ENCODE measurements around the gene NUDT2. TPM values are rescaled to one million over a fixed set of nuclear protein-coding genes. Genes with fewer than 3 reads are reported as not detected.

The NUDT2 gene
- polyA plus RNA-seq, 1 donor from 2014 or later, result 62.6 TPM

DNA sequence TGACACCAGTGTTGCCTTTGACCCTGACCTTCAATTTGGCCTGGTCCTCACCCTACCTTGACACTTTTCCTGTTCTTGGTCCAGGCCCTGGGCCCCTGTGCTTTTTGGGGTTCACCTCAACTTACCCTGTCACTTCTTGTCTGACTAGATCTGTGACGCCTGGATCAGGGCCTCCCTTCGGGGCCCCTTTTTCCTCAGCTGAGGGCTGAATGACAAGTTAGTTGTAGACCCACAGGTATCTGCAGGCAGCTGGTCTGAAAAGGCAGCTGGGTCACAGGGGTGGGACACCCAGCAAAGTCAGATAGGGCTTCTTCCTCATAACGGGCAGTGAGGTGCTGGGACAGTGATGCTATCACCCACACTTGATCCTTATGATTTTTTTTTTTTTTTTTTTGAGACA is 57.3 kb downstream of the NUDT2 start:
- Histone ChIP-seq H3K9me3 (ENCODE audit: low read length) (no peaks in the 10 kb centered on the region), H3K9me2 (ENCODE audit: insufficient read depth, low read length) (no peaks in the 10 kb centered on the region), H2AFZ (ENCODE audit: low read depth, low read length) (no peak overlapping the region), H3F3A (ENCODE audit: insufficient read depth, low read length, poor library complexity, severe bottlenecking) (no peaks in the 10 kb centered on the region), H3K4me3 (ENCODE audit: low read length) (no peak overlapping the region), H3K79me2 (replicated peaks; ENCODE audit: insufficient read depth, low read length) (no peaks in the 10 kb centered on the region), H3K27me3 (ENCODE audit: insufficient read depth, low read depth, low read length) (no peaks in the 10 kb centered on the region), H3K36me3 (ENCODE audit: insufficient read depth, low read length) (no peaks in the 10 kb centered on the region), H3K27ac (ENCODE audit: low read length) (no peak overlapping the region), H3K4me2 (ENCODE audit: low read length) (no peak overlapping the region), H4K20me1 (ENCODE audit: insufficient read depth) (no peaks in the 10 kb centered on the region), H3K9ac (ENCODE audit: low read length) (no peak overlapping the region)
- TF ChIP-seq, protein P1, sequence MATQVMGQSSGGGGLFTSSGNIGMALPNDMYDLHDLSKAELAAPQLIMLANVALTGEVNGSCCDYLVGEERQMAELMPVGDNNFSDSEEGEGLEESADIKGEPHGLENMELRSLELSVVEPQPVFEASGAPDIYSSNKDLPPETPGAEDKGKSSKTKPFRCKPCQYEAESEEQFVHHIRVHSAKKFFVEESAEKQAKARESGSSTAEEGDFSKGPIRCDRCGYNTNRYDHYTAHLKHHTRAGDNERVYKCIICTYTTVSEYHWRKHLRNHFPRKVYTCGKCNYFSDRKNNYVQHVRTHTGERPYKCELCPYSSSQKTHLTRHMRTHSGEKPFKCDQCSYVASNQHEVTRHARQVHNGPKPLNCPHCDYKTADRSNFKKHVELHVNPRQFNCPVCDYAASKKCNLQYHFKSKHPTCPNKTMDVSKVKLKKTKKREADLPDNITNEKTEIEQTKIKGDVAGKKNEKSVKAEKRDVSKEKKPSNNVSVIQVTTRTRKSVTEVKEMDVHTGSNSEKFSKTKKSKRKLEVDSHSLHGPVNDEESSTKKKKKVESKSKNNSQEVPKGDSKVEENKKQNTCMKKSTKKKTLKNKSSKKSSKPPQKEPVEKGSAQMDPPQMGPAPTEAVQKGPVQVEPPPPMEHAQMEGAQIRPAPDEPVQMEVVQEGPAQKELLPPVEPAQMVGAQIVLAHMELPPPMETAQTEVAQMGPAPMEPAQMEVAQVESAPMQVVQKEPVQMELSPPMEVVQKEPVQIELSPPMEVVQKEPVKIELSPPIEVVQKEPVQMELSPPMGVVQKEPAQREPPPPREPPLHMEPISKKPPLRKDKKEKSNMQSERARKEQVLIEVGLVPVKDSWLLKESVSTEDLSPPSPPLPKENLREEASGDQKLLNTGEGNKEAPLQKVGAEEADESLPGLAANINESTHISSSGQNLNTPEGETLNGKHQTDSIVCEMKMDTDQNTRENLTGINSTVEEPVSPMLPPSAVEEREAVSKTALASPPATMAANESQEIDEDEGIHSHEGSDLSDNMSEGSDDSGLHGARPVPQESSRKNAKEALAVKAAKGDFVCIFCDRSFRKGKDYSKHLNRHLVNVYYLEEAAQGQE (IDR thresholded peaks at IDR 0.05; ENCODE audit: borderline replicate concordance), result no peak
- TF ChIP-seq EZH2 (IDR thresholded peaks at IDR 0.05; ENCODE audit: borderline replicate concordance, insufficient read depth, low read length, poor library complexity, severe bottlenecking) (no peak), SMC3 (conservative IDR thresholded peaks at IDR 0.05; ENCODE audit: poor library complexity) (no peak), TAF1 (IDR thresholded peaks at IDR 0.05; ENCODE audit: low read depth) (no peak), MXI1 (conservative IDR thresholded peaks at IDR 0.05; ENCODE audit: poor library complexity, severe bottlenecking) (no peak), RAD21 (conservative IDR thresholded peaks at IDR 0.05) (no peak)

DNA sequence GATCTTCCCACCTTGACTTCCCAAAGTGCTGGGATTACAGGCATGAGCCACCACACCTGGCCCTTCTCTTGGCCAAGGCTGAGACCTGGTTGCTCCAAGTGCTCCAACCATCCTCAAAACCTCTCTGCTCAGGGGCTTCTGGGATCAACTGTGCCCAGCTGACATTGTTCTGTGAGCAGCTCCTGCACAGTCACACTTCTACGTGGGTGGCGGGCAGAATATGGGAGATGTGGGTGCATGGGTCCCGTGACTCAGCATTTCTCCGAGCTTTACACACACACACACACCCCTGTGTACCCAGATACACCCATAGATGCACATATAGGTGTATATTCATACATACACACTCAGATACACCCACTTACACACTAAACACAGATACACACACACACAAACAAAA is 57.9 kb downstream of the NUDT2 start:
- Histone ChIP-seq H3K9me3 (ENCODE audit: low read length) (no peaks in the 10 kb centered on the region), H3K27me3 (ENCODE audit: insufficient read depth, low read depth, low read length) (no peaks in the 10 kb centered on the region), H3K4me2 (ENCODE audit: low read length) (no peak overlapping the region), H3F3A (ENCODE audit: insufficient read depth, low read length, poor library complexity, severe bottlenecking) (no peaks in the 10 kb centered on the region), H3K4me3 (ENCODE audit: low read length) (no peak overlapping the region), H4K20me1 (ENCODE audit: insufficient read depth) (no peaks in the 10 kb centered on the region), H2AFZ (ENCODE audit: low read depth, low read length) (no peak overlapping the region), H3K9me2 (ENCODE audit: insufficient read depth, low read length) (no peaks in the 10 kb centered on the region), H3K79me2 (replicated peaks; ENCODE audit: insufficient read depth, low read length) (no peaks in the 10 kb centered on the region), H3K27ac (ENCODE audit: low read length) (no peak overlapping the region), H3K36me3 (ENCODE audit: insufficient read depth, low read length) (no peaks in the 10 kb centered on the region), H3K9ac (ENCODE audit: low read length) (no peak overlapping the region)
- TF ChIP-seq MXI1 (conservative IDR thresholded peaks at IDR 0.05; ENCODE audit: poor library complexity, severe bottlenecking) (no peak), TAF1 (IDR thresholded peaks at IDR 0.05; ENCODE audit: low read depth) (no peak), EP300 (conservative IDR thresholded peaks at IDR 0.05; ENCODE audit: poor library complexity, severe bottlenecking) (no peak), POLR2AphosphoS5 (IDR thresholded peaks at IDR 0.05) (no peak), RAD21 (conservative IDR thresholded peaks at IDR 0.05) (no peak)

DNA sequence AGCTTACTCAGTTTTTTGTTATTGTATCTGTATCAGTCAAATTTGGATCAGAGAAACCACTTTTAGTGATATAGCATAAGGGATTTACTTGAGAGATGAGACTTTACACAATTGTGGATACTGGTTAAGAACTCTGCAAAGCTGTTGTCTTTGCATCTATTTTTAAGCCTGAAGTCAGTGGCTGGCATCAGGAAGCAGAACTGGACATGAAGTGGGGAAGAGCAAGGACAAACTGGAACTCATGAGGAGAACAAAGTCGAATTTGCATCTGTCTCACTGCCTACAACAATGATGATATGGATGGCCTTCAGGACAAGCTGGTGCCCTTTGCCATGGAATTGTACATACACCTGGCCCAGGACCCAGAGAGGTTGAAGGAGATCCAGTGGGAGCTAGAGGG is 63.1 kb downstream of the NUDT2 start:
- no peaks in the 10 kb centered on the region for H3K9me3 ChIP-seq (ENCODE audit: low read length)
- no peak overlapping the region for H3K27ac ChIP-seq (ENCODE audit: low read length)
- H3F3A ChIP-seq (ENCODE audit: insufficient read depth, low read length, poor library complexity, severe bottlenecking), result no peaks in the 10 kb centered on the region
- no peaks in the 10 kb centered on the region for H3K9me2 ChIP-seq (ENCODE audit: insufficient read depth, low read length)
- no peak overlapping the region for H3K9ac ChIP-seq (ENCODE audit: low read length)
- H4K20me1 ChIP-seq (ENCODE audit: insufficient read depth), result no peaks in the 10 kb centered on the region
- H3K4me2 ChIP-seq (ENCODE audit: low read length), result no peak overlapping the region
- no peak overlapping the region for H2AFZ ChIP-seq (ENCODE audit: low read depth, low read length)
- no peak overlapping the region for H3K4me3 ChIP-seq (ENCODE audit: low read length)
- H3K36me3 ChIP-seq (ENCODE audit: insufficient read depth, low read length), result no peaks in the 10 kb centered on the region
- no peaks in the 10 kb centered on the region for H3K27me3 ChIP-seq (ENCODE audit: insufficient read depth, low read depth, low read length)
- no peaks in the 10 kb centered on the region for H3K79me2 ChIP-seq (replicated peaks; ENCODE audit: insufficient read depth, low read length)
- TF ChIP-seq, protein P2, sequence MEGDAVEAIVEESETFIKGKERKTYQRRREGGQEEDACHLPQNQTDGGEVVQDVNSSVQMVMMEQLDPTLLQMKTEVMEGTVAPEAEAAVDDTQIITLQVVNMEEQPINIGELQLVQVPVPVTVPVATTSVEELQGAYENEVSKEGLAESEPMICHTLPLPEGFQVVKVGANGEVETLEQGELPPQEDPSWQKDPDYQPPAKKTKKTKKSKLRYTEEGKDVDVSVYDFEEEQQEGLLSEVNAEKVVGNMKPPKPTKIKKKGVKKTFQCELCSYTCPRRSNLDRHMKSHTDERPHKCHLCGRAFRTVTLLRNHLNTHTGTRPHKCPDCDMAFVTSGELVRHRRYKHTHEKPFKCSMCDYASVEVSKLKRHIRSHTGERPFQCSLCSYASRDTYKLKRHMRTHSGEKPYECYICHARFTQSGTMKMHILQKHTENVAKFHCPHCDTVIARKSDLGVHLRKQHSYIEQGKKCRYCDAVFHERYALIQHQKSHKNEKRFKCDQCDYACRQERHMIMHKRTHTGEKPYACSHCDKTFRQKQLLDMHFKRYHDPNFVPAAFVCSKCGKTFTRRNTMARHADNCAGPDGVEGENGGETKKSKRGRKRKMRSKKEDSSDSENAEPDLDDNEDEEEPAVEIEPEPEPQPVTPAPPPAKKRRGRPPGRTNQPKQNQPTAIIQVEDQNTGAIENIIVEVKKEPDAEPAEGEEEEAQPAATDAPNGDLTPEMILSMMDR (IDR thresholded peaks at IDR 0.05; ENCODE audit: poor library complexity, severe bottlenecking), result no peak
- no peak for TF ChIP-seq EZH2 (IDR thresholded peaks at IDR 0.05; ENCODE audit: borderline replicate concordance, insufficient read depth, low read length, poor library complexity, severe bottlenecking)
- TF ChIP-seq POLR2AphosphoS5 (IDR thresholded peaks at IDR 0.05), result no peak
- no peak for TF ChIP-seq SMC3 (conservative IDR thresholded peaks at IDR 0.05; ENCODE audit: poor library complexity)
- TF ChIP-seq MXI1 (conservative IDR thresholded peaks at IDR 0.05; ENCODE audit: poor library complexity, severe bottlenecking), result no peak
- TF ChIP-seq RAD21 (conservative IDR thresholded peaks at IDR 0.05), result no peak
- TF ChIP-seq TAF1 (IDR thresholded peaks at IDR 0.05; ENCODE audit: low read depth), result no peak
- TF ChIP-seq EP300 (conservative IDR thresholded peaks at IDR 0.05; ENCODE audit: poor library complexity, severe bottlenecking), result no peak
- TF ChIP-seq, protein P1 (IDR thresholded peaks at IDR 0.05; ENCODE audit: borderline replicate concordance), result no peak

Measured in neural cell (in vitro differentiated cells).